ENCODE measurements around the gene PKNOX2. TPM values are rescaled to one million over a fixed set of nuclear protein-coding genes. Genes with fewer than 3 reads are reported as not detected.

The PKNOX2 gene
- polyA plus RNA-seq, 1 donor: 3.6 TPM

- Histone ChIP-seq H3K27ac (ENCODE audit: low read length) (no peak overlapping the region), H3K27me3 (ENCODE audit: control insufficient read depth, insufficient read depth, low read length) (peaks cover 30% of the 10 kb centered on the region), H3K4me3 (ENCODE audit: low read length) (no peak overlapping the region), H3K4me1 (ENCODE audit: control insufficient read depth, insufficient read depth, low read length) (peaks cover 23% of the 10 kb centered on the region), H3K36me3 (ENCODE audit: control insufficient read depth, insufficient read depth, low read length) (no peaks in the 10 kb centered on the region), H3K9me3 (ENCODE audit: control insufficient read depth, low read depth, low read length) (no peaks in the 10 kb centered on the region)
- no peak for DNase-seq
- no CpG with 5 or more reads among the region's 4 CpGs for WGBS (ENCODE audit: insufficient coverage, low lambda C conversion rate)
These were observed 97.0 kb downstream of the PKNOX2 start for GRCh38 chr11:125261588-125261987.

DNA sequence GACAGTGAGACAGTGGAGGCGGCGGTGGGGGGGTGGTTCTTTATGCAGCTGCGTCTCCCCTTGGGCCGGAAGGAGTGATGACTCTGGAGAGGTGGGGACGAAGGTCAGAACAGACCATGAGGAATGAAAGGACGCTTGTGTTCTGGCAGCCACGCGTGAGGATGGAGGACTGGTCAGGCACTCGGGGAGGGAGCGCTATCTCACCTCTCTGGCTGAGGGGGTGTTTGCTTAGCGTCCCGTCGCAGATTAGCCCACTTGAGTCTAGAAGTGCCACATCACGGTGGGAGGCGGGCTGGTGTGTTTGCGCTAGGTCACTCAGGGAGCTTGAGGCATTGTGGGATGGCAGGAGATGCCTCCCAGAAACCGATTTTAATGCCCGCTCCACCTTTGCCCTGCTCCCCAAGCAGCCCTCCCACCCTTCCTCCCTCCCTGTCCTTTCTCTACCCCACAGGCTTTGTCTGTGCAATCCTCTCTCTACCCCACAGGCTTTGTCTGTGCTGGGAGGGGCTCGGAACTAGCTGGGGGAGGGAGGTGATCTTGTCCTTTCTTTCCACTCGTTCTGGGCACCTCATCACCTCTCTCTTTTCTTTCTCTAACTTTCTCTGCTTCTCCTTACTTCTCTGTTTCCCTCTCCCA is 97.8 kb downstream of the PKNOX2 start:
- Histone ChIP-seq H3K27ac (ENCODE audit: low read length) (peak overlapping the region; percentile 47), H3K27me3 (ENCODE audit: control insufficient read depth, insufficient read depth, low read length) (peaks cover 32% of the 10 kb centered on the region), H3K36me3 (ENCODE audit: control insufficient read depth, insufficient read depth, low read length) (no peaks in the 10 kb centered on the region), H3K4me3 (ENCODE audit: low read length) (no peak overlapping the region), H3K4me1 (ENCODE audit: control insufficient read depth, insufficient read depth, low read length) (peaks cover 23% of the 10 kb centered on the region), H3K9me3 (ENCODE audit: control insufficient read depth, low read depth, low read length) (no peaks in the 10 kb centered on the region)
- 17% methylated on average over 1 of the region's 20 CpGs for WGBS (ENCODE audit: insufficient coverage, low lambda C conversion rate)
- peak; percentile 27 to 48 for DNase-seq

DNA sequence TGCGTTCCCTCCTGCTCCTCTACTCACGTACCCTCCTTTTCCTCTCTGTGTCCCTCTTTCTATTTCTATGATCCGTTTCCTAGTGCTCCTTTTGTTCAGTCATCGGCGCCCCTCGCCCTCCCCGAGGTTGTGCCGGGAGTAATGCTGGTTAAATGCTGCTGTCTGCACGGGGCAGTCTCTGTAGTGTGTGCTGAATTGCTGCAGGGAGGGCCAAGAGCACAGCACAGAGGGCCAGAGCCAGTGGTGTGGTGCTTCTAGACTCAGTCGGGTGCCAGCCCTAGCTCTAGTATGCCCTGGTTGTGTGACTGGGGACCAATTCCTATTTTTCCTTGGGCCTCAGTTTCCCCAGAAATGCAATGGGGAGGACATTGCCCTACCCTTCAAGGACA is 98.3 kb downstream of the PKNOX2 start:
- Histone ChIP-seq H3K9me3 (ENCODE audit: control insufficient read depth, low read depth, low read length) (no peaks in the 10 kb centered on the region), H3K27ac (ENCODE audit: low read length) (peak overlapping the region; percentile 47), H3K4me1 (ENCODE audit: control insufficient read depth, insufficient read depth, low read length) (peaks cover 23% of the 10 kb centered on the region), H3K4me3 (ENCODE audit: low read length) (no peak overlapping the region), H3K27me3 (ENCODE audit: control insufficient read depth, insufficient read depth, low read length) (peaks cover 37% of the 10 kb centered on the region), H3K36me3 (ENCODE audit: control insufficient read depth, insufficient read depth, low read length) (no peaks in the 10 kb centered on the region)
- DNase-seq: no peak
- 43% methylated on average over 1 of the region's 10 CpGs for WGBS (ENCODE audit: insufficient coverage, low lambda C conversion rate)

DNA sequence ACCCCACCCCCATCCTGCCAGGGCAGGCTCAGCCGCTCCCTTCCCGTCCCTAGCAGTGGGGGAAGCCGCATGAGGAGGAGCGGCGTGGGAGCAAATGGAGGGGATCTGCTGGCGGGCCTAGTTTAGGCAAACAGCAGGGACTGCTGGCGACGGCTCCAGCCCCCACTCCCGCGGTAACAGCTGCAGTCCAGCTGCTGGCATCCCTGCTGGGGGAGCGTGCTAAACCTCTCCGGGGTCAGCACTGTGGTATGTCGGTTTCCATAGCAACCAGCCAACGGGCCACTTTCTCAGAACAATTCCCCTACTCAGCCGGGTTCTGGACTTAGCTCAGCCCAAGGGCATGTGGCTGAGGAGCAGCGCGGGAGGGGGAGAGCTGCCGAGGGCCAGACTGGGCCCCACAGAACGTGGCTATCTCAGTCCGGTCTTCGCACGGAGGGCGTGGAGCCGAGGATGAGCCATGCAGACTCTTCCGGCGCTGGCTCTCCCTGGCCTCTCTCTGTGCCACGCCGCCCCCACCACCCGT is 98.8 kb downstream of the PKNOX2 start:
- H3K27me3 ChIP-seq (ENCODE audit: control insufficient read depth, insufficient read depth, low read length): peaks cover 41% of the 10 kb centered on the region
- peak; percentile 82 to 83 for DNase-seq
- peak overlapping the region; percentile 47 for H3K27ac ChIP-seq (ENCODE audit: low read length)
- no peaks in the 10 kb centered on the region for H3K36me3 ChIP-seq (ENCODE audit: control insufficient read depth, insufficient read depth, low read length)
- peaks cover 23% of the 10 kb centered on the region for H3K4me1 ChIP-seq (ENCODE audit: control insufficient read depth, insufficient read depth, low read length)
- H3K4me3 ChIP-seq (ENCODE audit: low read length): no peak overlapping the region
- H3K9me3 ChIP-seq (ENCODE audit: control insufficient read depth, low read depth, low read length): no peaks in the 10 kb centered on the region
- WGBS (ENCODE audit: insufficient coverage, low lambda C conversion rate): no CpG with 5 or more reads among the region's 29 CpGs

DNA sequence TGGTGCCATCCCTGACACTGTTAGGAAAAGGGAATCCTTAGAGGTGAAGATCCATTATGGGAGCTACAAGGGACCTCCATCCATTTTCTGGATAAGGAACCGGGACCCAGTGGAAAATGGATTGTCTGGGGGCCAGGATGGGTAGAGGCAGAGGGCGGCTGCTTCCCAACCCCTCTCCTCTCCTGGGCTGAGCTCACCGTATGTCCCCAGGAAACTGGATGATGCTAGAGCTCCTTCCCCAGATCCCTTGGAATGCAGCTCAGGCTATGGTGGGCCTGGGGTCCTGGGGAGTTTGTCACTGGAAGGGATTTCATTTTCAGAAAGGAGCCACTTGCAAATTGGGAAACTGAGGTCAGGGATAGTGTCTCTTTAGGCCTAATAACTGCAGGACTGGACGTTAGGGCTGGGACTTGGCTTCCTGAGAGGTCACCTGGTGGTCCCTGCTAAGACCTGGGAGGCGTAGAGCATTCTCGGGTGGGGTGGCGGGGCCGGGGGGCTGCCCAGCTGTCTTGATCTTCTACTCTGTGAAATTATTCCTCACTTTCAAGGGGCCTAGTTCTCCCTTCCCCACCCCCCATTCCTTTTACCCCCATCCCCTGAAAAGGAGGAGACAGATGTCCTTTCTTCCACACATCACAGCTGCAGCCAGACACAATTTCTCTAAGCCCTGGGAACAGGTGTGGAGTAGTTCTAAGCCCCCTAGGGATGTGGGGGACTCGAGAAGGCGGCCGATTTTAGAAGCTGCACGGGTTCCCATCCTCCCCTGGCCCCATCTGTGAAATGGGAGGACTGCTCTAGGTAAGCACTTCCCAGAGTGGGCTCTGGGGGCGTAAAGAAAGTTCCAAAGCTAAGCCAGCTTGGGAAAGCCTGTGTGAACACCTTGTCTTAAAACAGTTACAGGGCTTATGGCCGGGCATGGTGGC is 99.8 kb downstream of the PKNOX2 start:
- no CpG with 5 or more reads among the region's 14 CpGs for WGBS (ENCODE audit: insufficient coverage, low lambda C conversion rate)
- peaks cover 43% of the 10 kb centered on the region for H3K27me3 ChIP-seq (ENCODE audit: control insufficient read depth, insufficient read depth, low read length)

DNA sequence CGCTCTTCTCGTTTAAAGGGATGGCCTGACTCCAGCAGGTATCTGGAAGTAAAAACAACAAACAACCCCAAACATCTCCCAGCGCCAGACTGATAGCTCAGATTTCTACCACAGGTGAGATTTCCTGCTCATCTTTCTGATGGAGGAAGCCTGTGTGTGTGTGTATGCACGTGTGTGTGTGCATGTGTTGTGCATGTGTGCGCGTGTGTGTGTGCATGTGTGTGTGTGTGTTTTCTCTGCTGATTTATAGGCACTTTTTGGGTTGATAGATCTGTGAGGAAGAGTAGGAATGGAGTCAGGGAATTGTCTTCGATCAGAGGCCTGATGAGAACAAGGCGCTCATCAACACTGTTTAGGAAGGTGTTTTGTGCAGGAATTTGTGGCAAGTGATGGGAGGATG is 103.0 kb downstream of the PKNOX2 start:
- Histone ChIP-seq H3K27me3 (ENCODE audit: control insufficient read depth, insufficient read depth, low read length) (peaks cover 35% of the 10 kb centered on the region), H3K9me3 (ENCODE audit: control insufficient read depth, low read depth, low read length) (no peaks in the 10 kb centered on the region), H3K36me3 (ENCODE audit: control insufficient read depth, insufficient read depth, low read length) (no peaks in the 10 kb centered on the region), H3K4me1 (ENCODE audit: control insufficient read depth, insufficient read depth, low read length) (peaks cover 17% of the 10 kb centered on the region), H3K27ac (ENCODE audit: low read length) (no peak overlapping the region), H3K4me3 (ENCODE audit: low read length) (no peak overlapping the region)
- WGBS (ENCODE audit: insufficient coverage, low lambda C conversion rate): 90% methylated on average over 2 of the region's 8 CpGs
- no peak for DNase-seq

More for the DNA sequence above, 99.8 kb downstream of the PKNOX2 start:
- no peak overlapping the region for H3K4me3 ChIP-seq (ENCODE audit: low read length)
- no peaks in the 10 kb centered on the region for H3K9me3 ChIP-seq (ENCODE audit: control insufficient read depth, low read depth, low read length)
- H3K27ac ChIP-seq (ENCODE audit: low read length): peak overlapping the region; percentile 14
- H3K36me3 ChIP-seq (ENCODE audit: control insufficient read depth, insufficient read depth, low read length): no peaks in the 10 kb centered on the region
- no peak for DNase-seq
- peaks cover 23% of the 10 kb centered on the region for H3K4me1 ChIP-seq (ENCODE audit: control insufficient read depth, insufficient read depth, low read length)

- H3K27ac ChIP-seq (ENCODE audit: low read length): no peak overlapping the region
- DNase-seq: no peak
- H3K4me3 ChIP-seq (ENCODE audit: low read length): no peak overlapping the region
- H3K4me1 ChIP-seq (ENCODE audit: control insufficient read depth, insufficient read depth, low read length): peaks cover 6% of the 10 kb centered on the region
- no CpG with 5 or more reads among the region's 5 CpGs for WGBS (ENCODE audit: insufficient coverage, low lambda C conversion rate)
- peaks cover 30% of the 10 kb centered on the region for H3K27me3 ChIP-seq (ENCODE audit: control insufficient read depth, insufficient read depth, low read length)
- H3K36me3 ChIP-seq (ENCODE audit: control insufficient read depth, insufficient read depth, low read length): no peaks in the 10 kb centered on the region
- H3K9me3 ChIP-seq (ENCODE audit: control insufficient read depth, low read depth, low read length): no peaks in the 10 kb centered on the region
These were observed 104.1 kb downstream of the PKNOX2 start for GRCh38 chr11:125268611-125269010.

DNA sequence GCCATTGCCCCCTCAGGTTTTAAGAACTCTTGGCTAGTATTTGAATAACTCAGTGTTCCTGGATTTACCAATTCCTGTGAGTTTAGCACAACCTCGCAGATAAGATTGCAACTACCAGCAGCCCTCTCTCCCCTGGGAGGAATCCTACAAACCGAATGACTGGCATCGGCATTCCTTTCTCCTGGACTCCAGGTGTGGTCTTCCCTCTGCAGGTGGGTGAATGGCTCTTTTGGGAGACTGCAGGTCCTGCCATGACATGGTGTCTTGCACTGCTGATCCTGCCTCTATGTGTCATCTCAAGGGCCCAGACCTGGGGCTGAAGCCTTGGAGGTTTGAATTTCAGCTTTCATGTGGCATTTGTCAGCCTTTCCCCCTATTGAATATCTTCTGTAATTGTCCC is 105.6 kb downstream of the PKNOX2 start:
- Histone ChIP-seq H3K36me3 (ENCODE audit: control insufficient read depth, insufficient read depth, low read length) (no peaks in the 10 kb centered on the region), H3K27ac (ENCODE audit: low read length) (no peak overlapping the region)

GRCh38 chr11:125270711-125271110 is 106.2 kb downstream of the PKNOX2 start:
- Histone ChIP-seq H3K4me1 (ENCODE audit: control insufficient read depth, insufficient read depth, low read length) (no peaks in the 10 kb centered on the region), H3K27ac (ENCODE audit: low read length) (no peak overlapping the region), H3K27me3 (ENCODE audit: control insufficient read depth, insufficient read depth, low read length) (peaks cover 23% of the 10 kb centered on the region), H3K36me3 (ENCODE audit: control insufficient read depth, insufficient read depth, low read length) (no peaks in the 10 kb centered on the region), H3K4me3 (ENCODE audit: low read length) (no peak overlapping the region), H3K9me3 (ENCODE audit: control insufficient read depth, low read depth, low read length) (no peaks in the 10 kb centered on the region)
- DNase-seq: no peak
- no CpG with 5 or more reads among the region's 2 CpGs for WGBS (ENCODE audit: insufficient coverage, low lambda C conversion rate)

More for the DNA sequence above, 105.6 kb downstream of the PKNOX2 start:
- no peak for DNase-seq
- Histone ChIP-seq H3K4me3 (ENCODE audit: low read length) (no peak overlapping the region), H3K9me3 (ENCODE audit: control insufficient read depth, low read depth, low read length) (no peaks in the 10 kb centered on the region), H3K27me3 (ENCODE audit: control insufficient read depth, insufficient read depth, low read length) (peaks cover 23% of the 10 kb centered on the region), H3K4me1 (ENCODE audit: control insufficient read depth, insufficient read depth, low read length) (no peaks in the 10 kb centered on the region)
- no CpG with 5 or more reads among the region's 3 CpGs for WGBS (ENCODE audit: insufficient coverage, low lambda C conversion rate)

GRCh38 chr11:125271483-125272091 is 107.0 kb downstream of the PKNOX2 start:
- Histone ChIP-seq H3K36me3 (ENCODE audit: control insufficient read depth, insufficient read depth, low read length) (no peaks in the 10 kb centered on the region), H3K4me1 (ENCODE audit: control insufficient read depth, insufficient read depth, low read length) (no peaks in the 10 kb centered on the region), H3K9me3 (ENCODE audit: control insufficient read depth, low read depth, low read length) (no peaks in the 10 kb centered on the region), H3K27me3 (ENCODE audit: control insufficient read depth, insufficient read depth, low read length) (peaks cover 21% of the 10 kb centered on the region), H3K27ac (ENCODE audit: low read length) (no peak overlapping the region), H3K4me3 (ENCODE audit: low read length) (no peak overlapping the region)
- no CpG with 5 or more reads among the region's 6 CpGs for WGBS (ENCODE audit: insufficient coverage, low lambda C conversion rate)
- no peak for DNase-seq

Measured in large intestine (tissue), 3 donors.